Endothelial cell of umbilical vein (primary cell): Measurements from ENCODE around the gene PDPN. TPM values are rescaled to one million over a fixed set of nuclear protein-coding genes. Genes with fewer than 3 reads are reported as not detected.

ENCODE experiments used
- BruUV-seq: library from RNA; stranded (reverse); fragments of 400-500 nt; replicated peaks from 2 replicates; lab custom pipeline; 2021; lab: Mats Ljungman, UMichigan
- CTCF ChIA-PET: fragments of 300-600, 350-600 bp; sonication (Branson Sonifier 250); formaldehyde crosslinking; loops from one replicate; lab custom pipeline; 2021; ENCODE audit warnings: antibody characterized with exemption, inconsistent platforms; lab: Charles Lee
- POLR2A ChIA-PET: fragments of 300-600, 350-600 bp; sonication (Branson Sonifier 250); formaldehyde crosslinking; loops from one replicate; lab custom pipeline; 2021; ENCODE audit warnings: antibody characterized with exemption, inconsistent platforms; lab: Charles Lee
- DNase-seq: peaks from one replicate; pipeline ENCODE4 v3.0.0-alpha.2; 2011; ENCODE audit warnings: low read depth, low spot score
- FAIRE-seq: peaks from 2 replicates; lab custom pipeline; 2011; peaks lifted over from hg19 to GRCh38; lab: Jason Lieb, UNC
- H2AFZ ChIP-seq: 2 replicates; pipeline ENCODE4 v1.6.0; 2012; ENCODE audit warnings: low read depth, low read length, control low read depth, inconsistent platforms
- H3K27ac ChIP-seq: 2 replicates; pipeline ENCODE4 v1.5.1; 2011; ENCODE audit warnings: low read depth, mild to moderate bottlenecking, control low read depth, low read length, moderate library complexity; ENCODE audit not compliant: insufficient read depth
- H3K27me3 ChIP-seq, 2 experiments: 2 replicates each; pipeline versions ENCODE4 v1.6.0 to v1.6.1; 2011; ENCODE audit warnings: low read length in 2 of 2, mixed read lengths in 1 of 2; ENCODE audit not compliant: control insufficient read depth in 2 of 2, insufficient read depth in 2 of 2
- H3K36me3 ChIP-seq, 2 experiments: 2 replicates in 1 of 2; 3 replicates in 1 of 2; pipeline ENCODE4 v1.5.1; 2011; ENCODE audit warnings: low read length in 2 of 2, mild to moderate bottlenecking in 1 of 2, moderate library complexity in 1 of 2; ENCODE audit not compliant: control insufficient read depth in 2 of 2, insufficient read depth in 2 of 2; ENCODE audit errors: extremely low read depth in 1 of 2
- H3K4me1 ChIP-seq: 3 replicates; pipeline ENCODE4 v1.5.1; 2011; ENCODE audit warnings: mild to moderate bottlenecking, low read length; ENCODE audit not compliant: control insufficient read depth, insufficient read depth; ENCODE audit errors: extremely low read depth
- H3K4me2 ChIP-seq: 2 replicates; pipeline ENCODE4 v1.6.1; 2011; ENCODE audit warnings: low read length, control low read depth, mixed read lengths; ENCODE audit not compliant: insufficient read depth
- H3K4me3 ChIP-seq, 3 experiments: fragments of 200-600 bp in 1 of 3; sonication (generic), shearing (Covaris generic) in 1 of 3; replicated peaks in 1 of 3; 2 replicates each; pipeline ENCODE4 v1.5.1; 2011 to 2016; ENCODE audit warnings: control low read depth in 3 of 3, low read length in 3 of 3, mild to moderate bottlenecking in 2 of 3, inconsistent platforms in 1 of 3, low read depth in 1 of 3, moderate library complexity in 1 of 3; ENCODE audit not compliant: insufficient read depth in 1 of 3
- H3K79me2 ChIP-seq: 2 replicates; pipeline ENCODE4 v1.6.0; 2012; ENCODE audit warnings: low read length, inconsistent platforms; ENCODE audit not compliant: control insufficient read depth, insufficient read depth
- H3K9ac ChIP-seq: replicated peaks from 2 replicates; pipeline ENCODE3; 2011; ENCODE audit warnings: low read length, control low read depth; ENCODE audit not compliant: insufficient read depth; ENCODE audit errors: extremely low read depth
- H3K9me1 ChIP-seq: replicated peaks from 3 replicates; pipeline ENCODE4 v1.6.0; 2011; ENCODE audit warnings: mild to moderate bottlenecking, low read length; ENCODE audit not compliant: control insufficient read depth, insufficient read depth; ENCODE audit errors: extremely low read depth
- H3K9me3 ChIP-seq: replicated peaks from 2 replicates; pipeline ENCODE4 v1.5.1; 2012; ENCODE audit warnings: low read length, inconsistent platforms; ENCODE audit not compliant: control insufficient read depth, insufficient read depth
- H4K20me1 ChIP-seq: replicated peaks from 2 replicates; pipeline ENCODE3; 2011; ENCODE audit warnings: mild to moderate bottlenecking, low read length; ENCODE audit not compliant: control insufficient read depth, insufficient read depth; ENCODE audit errors: extremely low read depth
- CTCF ChIP-seq, 2 donors: IDR thresholded peaks; 1 replicate in 1 of 2; 2 replicates in 1 of 2; pipeline ENCODE4 v1.5.1; 2011; ENCODE audit warnings: low read length in 2 of 2, mild to moderate bottlenecking in 2 of 2, moderate library complexity in 2 of 2, control low read depth in 1 of 2, inconsistent platforms in 1 of 2, low read depth in 1 of 2; ENCODE audit not compliant: insufficient read depth in 1 of 2; ENCODE audit errors: extremely low read depth in 1 of 2
- EZH2 ChIP-seq: IDR thresholded peaks from 2 replicates; pipeline ENCODE4 v1.6.1; 2012; ENCODE audit warnings: borderline replicate concordance, low read depth, mild to moderate bottlenecking, moderate library complexity, low read length, inconsistent platforms; ENCODE audit not compliant: severe bottlenecking
- FOS ChIP-seq: IDR thresholded peaks from 2 replicates; pipeline ENCODE4 v1.6.1; 2011; ENCODE audit warnings: mild to moderate bottlenecking, low read length, moderate library complexity, borderline replicate concordance; ENCODE audit not compliant: insufficient read depth
- GATA2 ChIP-seq: IDR thresholded peaks from 2 replicates; pipeline ENCODE4 v1.7.0; 2011; ENCODE audit warnings: low read depth, mild to moderate bottlenecking, moderate library complexity, mixed read lengths, low read length; ENCODE audit not compliant: insufficient read length, insufficient read depth
- JUN ChIP-seq: IDR thresholded peaks from 2 replicates; pipeline ENCODE4 v1.6.1; 2011; ENCODE audit warnings: borderline replicate concordance, low read depth; ENCODE audit not compliant: insufficient read length, insufficient read depth
- MAX ChIP-seq: IDR thresholded peaks from 2 replicates; pipeline ENCODE4 v1.6.1; 2011; ENCODE audit not compliant: insufficient read depth, insufficient read length
- MYC ChIP-seq: IDR thresholded peaks from one replicate; pipeline ENCODE4 v1.6.1; 2011; ENCODE audit warnings: mild to moderate bottlenecking, low read depth, low read length
- POLR2A ChIP-seq: IDR thresholded peaks from 2 replicates; pipeline ENCODE4 v1.6.1; 2012; ENCODE audit warnings: low read depth, mild to moderate bottlenecking, control low read depth, low read length
- POLR2AphosphoS5 ChIP-seq: IDR thresholded peaks from 2 replicates; pipeline ENCODE4 v1.6.1; 2012; ENCODE audit warnings: low read depth, mild to moderate bottlenecking, control low read depth, low read length, moderate library complexity; ENCODE audit not compliant: insufficient read depth
- dilution Hi-C: fragments of 300-500 bp; cut with MboI; formaldehyde crosslinking; loops from one replicate; pipeline ENCODE4 v1.15.0; 2019; ENCODE audit warnings: low sequenced_read_pairs; ENCODE audit not compliant: extremely low pct_ligation_motif_present
- intact Hi-C: fragments of 100-400 bp; cut with micrococcal nuclease; formaldehyde crosslinking; loops from one replicate; pipeline ENCODE4 v1.10.0; 2022
- polyA plus RNA-seq, 4 experiments: library from polyadenylated mRNA; depleted of rRNA in 3 of 4; stranded (reverse) in 3 of 4; unstranded in 1 of 4; fragments of >200 nt; gene quantifications; 2 replicates each; pipeline versions ENCODE4 v1.2.1 to v1.2.3, GENCODE V29; 2011 to 2012; ENCODE audit warnings: missing spikeins in 1 of 4
- total RNA-seq: library from RNA; stranded (reverse); gene quantifications from 2 replicates; pipeline ENCODE4 v1.2.3, GENCODE V29; 2021

Gene PDPN
- total and polyA plus RNA-seq, 2 donors (not counting 3 experiments of a cell fraction or from before 2014, with no cell fraction given): not detected

GRCh38 chr1:13541435-13542215, 42.0 kb upstream of the PDPN start:
- POLR2A ChIA-PET: no interaction called here

More at GRCh38 chr1:13541435-13542215, 42.0 kb upstream of the PDPN start:
- TF ChIP-seq MAX: no peak
- no peak for TF ChIP-seq POLR2AphosphoS5
- no peak for TF ChIP-seq CTCF (IDR thresholded peaks at IDR 0.05; ENCODE audit: extremely low read depth in 1 of 2, insufficient read depth in 1 of 2, low read depth in 1 of 2, low read length in 2 of 2)
- TF ChIP-seq GATA2: no peak
- TF ChIP-seq EZH2: no peak
- no peak for TF ChIP-seq POLR2A
- no peak for TF ChIP-seq MYC
- TF ChIP-seq JUN: no peak
- no peak for TF ChIP-seq FOS
- DNase-seq (no peak), FAIRE-seq (no peak)
- no peak overlapping the region for H3K4me3 ChIP-seq
- H2AFZ ChIP-seq: no peak overlapping the region
- no peaks in the 10 kb centered on the region for H3K9me1 ChIP-seq
- H4K20me1 ChIP-seq: no peaks in the 10 kb centered on the region
- dilution Hi-C loops: no loop called here
- no peaks in the 10 kb centered on the region for H3K79me2 ChIP-seq
- H3K4me2 ChIP-seq: no peak overlapping the region
- no peaks in the 10 kb centered on the region for H3K27me3 ChIP-seq
- CTCF ChIA-PET: no interaction called here
- no TSS peak for BruUV-seq
- no peaks in the 10 kb centered on the region for H3K4me1 ChIP-seq
- no peak overlapping the region for H3K9ac ChIP-seq
- intact Hi-C loops: no loop called here
- no peaks in the 10 kb centered on the region for H3K36me3 ChIP-seq
- H3K27ac ChIP-seq: no peak overlapping the region
- peaks cover 10% of the 10 kb centered on the region for H3K9me3 ChIP-seq
